Panc1 (cell line): ENCODE measurements around the gene CSKMT.
"Not testable (repeated sequence)": the region's sequence is repeated elsewhere in the genome, so short reads cannot be mapped to it uniquely, and the experiment has no call there.

Source experiments
- POLR2AphosphoS5 ChIP-seq: IDR thresholded peaks from 2 replicates; pipeline ENCODE4 v1.6.1; 2012; ENCODE audit warnings: mild to moderate bottlenecking, low read depth, low read length, moderate library complexity
- SIN3A ChIP-seq: IDR thresholded peaks from 2 replicates; pipeline ENCODE4 v1.6.1; 2012; ENCODE audit warnings: low read depth, mild to moderate bottlenecking, low read length, moderate library complexity, borderline replicate concordance; ENCODE audit not compliant: insufficient read depth
- TCF7L2 ChIP-seq: IDR thresholded peaks from 2 replicates; pipeline ENCODE4 v1.6.1; 2011; ENCODE audit warnings: mild to moderate bottlenecking, low read depth, low read length, inconsistent platforms
- TF ChIP-seq, protein P1 (sequence below): fragments of 450-650 bp; IDR thresholded peaks from 2 replicates; pipeline ENCODE4 v1.5.1; 2017; ENCODE audit warnings: mild to moderate bottlenecking
- TF ChIP-seq, protein P2 (sequence below), 2 experiments: IDR thresholded peaks; 2 replicates each; pipeline ENCODE4 v1.6.1; 2011 to 2012; ENCODE audit warnings: low read depth in 2 of 2, control low read depth in 1 of 2, low read length in 1 of 2, mild to moderate bottlenecking in 1 of 2, moderate library complexity in 1 of 2; ENCODE audit not compliant: insufficient read depth in 1 of 2

- TF ChIP-seq, protein P1, sequence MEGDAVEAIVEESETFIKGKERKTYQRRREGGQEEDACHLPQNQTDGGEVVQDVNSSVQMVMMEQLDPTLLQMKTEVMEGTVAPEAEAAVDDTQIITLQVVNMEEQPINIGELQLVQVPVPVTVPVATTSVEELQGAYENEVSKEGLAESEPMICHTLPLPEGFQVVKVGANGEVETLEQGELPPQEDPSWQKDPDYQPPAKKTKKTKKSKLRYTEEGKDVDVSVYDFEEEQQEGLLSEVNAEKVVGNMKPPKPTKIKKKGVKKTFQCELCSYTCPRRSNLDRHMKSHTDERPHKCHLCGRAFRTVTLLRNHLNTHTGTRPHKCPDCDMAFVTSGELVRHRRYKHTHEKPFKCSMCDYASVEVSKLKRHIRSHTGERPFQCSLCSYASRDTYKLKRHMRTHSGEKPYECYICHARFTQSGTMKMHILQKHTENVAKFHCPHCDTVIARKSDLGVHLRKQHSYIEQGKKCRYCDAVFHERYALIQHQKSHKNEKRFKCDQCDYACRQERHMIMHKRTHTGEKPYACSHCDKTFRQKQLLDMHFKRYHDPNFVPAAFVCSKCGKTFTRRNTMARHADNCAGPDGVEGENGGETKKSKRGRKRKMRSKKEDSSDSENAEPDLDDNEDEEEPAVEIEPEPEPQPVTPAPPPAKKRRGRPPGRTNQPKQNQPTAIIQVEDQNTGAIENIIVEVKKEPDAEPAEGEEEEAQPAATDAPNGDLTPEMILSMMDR: not testable (repeated sequence)
- not testable (repeated sequence) for TF ChIP-seq TCF7L2, POLR2AphosphoS5, SIN3A
- TF ChIP-seq, protein P2, sequence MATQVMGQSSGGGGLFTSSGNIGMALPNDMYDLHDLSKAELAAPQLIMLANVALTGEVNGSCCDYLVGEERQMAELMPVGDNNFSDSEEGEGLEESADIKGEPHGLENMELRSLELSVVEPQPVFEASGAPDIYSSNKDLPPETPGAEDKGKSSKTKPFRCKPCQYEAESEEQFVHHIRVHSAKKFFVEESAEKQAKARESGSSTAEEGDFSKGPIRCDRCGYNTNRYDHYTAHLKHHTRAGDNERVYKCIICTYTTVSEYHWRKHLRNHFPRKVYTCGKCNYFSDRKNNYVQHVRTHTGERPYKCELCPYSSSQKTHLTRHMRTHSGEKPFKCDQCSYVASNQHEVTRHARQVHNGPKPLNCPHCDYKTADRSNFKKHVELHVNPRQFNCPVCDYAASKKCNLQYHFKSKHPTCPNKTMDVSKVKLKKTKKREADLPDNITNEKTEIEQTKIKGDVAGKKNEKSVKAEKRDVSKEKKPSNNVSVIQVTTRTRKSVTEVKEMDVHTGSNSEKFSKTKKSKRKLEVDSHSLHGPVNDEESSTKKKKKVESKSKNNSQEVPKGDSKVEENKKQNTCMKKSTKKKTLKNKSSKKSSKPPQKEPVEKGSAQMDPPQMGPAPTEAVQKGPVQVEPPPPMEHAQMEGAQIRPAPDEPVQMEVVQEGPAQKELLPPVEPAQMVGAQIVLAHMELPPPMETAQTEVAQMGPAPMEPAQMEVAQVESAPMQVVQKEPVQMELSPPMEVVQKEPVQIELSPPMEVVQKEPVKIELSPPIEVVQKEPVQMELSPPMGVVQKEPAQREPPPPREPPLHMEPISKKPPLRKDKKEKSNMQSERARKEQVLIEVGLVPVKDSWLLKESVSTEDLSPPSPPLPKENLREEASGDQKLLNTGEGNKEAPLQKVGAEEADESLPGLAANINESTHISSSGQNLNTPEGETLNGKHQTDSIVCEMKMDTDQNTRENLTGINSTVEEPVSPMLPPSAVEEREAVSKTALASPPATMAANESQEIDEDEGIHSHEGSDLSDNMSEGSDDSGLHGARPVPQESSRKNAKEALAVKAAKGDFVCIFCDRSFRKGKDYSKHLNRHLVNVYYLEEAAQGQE (IDR thresholded peaks at IDR 0.05; ENCODE audit: insufficient read depth in 1 of 2, low read depth in 2 of 2, low read length in 1 of 2): not testable (repeated sequence)
These were observed 38.8 kb downstream of the CSKMT start for GRCh38 chr11:62703921-62704320.
